GM21619 (cell line): ENCODE results near the gene VDAC1.
"Not testable (repeated sequence)": the region's sequence is repeated elsewhere in the genome, so short reads cannot be mapped to it uniquely, and the experiment has no call there.

ENCODE experiments used
- ATAC-seq: cut with Tn5 transposase; IDR thresholded peaks from one replicate; pipeline ENCODE4 v1.9.1; 2021; ENCODE audit not compliant: unreplicated experiment

VDAC1 gene

GRCh38 chr5:133995883-133996563, 8.8 kb downstream of the VDAC1 start:
- no peak for ATAC-seq

- no peak for ATAC-seq
These were observed 9.4 kb downstream of the VDAC1 start for GRCh38 chr5:133995341-133995740.

- ATAC-seq = no peak
These were observed 9.8 kb downstream of the VDAC1 start for GRCh38 chr5:133994990-133995333.

- no peak for ATAC-seq
These were observed 10.3 kb downstream of the VDAC1 start for GRCh38 chr5:133994297-133994989.

- ATAC-seq = no peak
These were observed 11.4 kb downstream of the VDAC1 start for GRCh38 chr5:133993185-133993936.

- ATAC-seq = no peak
These were observed 12.2 kb downstream of the VDAC1 start for GRCh38 chr5:133992429-133993155.

- no peak for ATAC-seq
These were observed 13.4 kb downstream of the VDAC1 start for GRCh38 chr5:133991171-133991910.

GRCh38 chr5:133990396-133990795, 14.4 kb downstream of the VDAC1 start:
- ATAC-seq = no peak

GRCh38 chr5:133985540-133986180, 19.1 kb downstream of the VDAC1 start:
- ATAC-seq = no peak

- no peak for ATAC-seq
These were observed 21.1 kb downstream of the VDAC1 start for GRCh38 chr5:133983674-133984073.

- no peak for ATAC-seq
These were observed 23.1 kb downstream of the VDAC1 start for GRCh38 chr5:133981714-133982113.

GRCh38 chr5:133980652-133981051, 24.1 kb downstream of the VDAC1 start:
- ATAC-seq = no peak

GRCh38 chr5:133978943-133979342, 25.8 kb downstream of the VDAC1 start:
- ATAC-seq = no peak

- no peak for ATAC-seq
These were observed 26.9 kb downstream of the VDAC1 start for GRCh38 chr5:133977858-133978257.

- peak; percentile 60 for ATAC-seq
These were observed 27.5 kb downstream of the VDAC1 start for GRCh38 chr5:133977161-133977787.

GRCh38 chr5:133975546-133975945, 29.2 kb downstream of the VDAC1 start:
- ATAC-seq = not testable (repeated sequence)

- no peak for ATAC-seq
These were observed 30.6 kb downstream of the VDAC1 start for GRCh38 chr5:133974142-133974541.

- no peak for ATAC-seq
These were observed 34.4 kb downstream of the VDAC1 start for GRCh38 chr5:133970325-133970909.

- no peak for ATAC-seq
These were observed 35.0 kb downstream of the VDAC1 start for GRCh38 chr5:133969654-133970324.
